C4-2B (cell line): Measurements from ENCODE around the gene SEMA3E.

ENCODE experiments used
- ZFX ChIP-seq: fragments of 450-650 bp; IDR thresholded peaks from 2 replicates; pipeline ENCODE4 v1.6.1; 2017
- TF ChIP-seq, protein P1 (sequence below): fragments of 450-650 bp; conservative IDR thresholded peaks from 2 replicates; pipeline ENCODE4 v1.5.1; 2017; ENCODE audit warnings: mild to moderate bottlenecking

DNA sequence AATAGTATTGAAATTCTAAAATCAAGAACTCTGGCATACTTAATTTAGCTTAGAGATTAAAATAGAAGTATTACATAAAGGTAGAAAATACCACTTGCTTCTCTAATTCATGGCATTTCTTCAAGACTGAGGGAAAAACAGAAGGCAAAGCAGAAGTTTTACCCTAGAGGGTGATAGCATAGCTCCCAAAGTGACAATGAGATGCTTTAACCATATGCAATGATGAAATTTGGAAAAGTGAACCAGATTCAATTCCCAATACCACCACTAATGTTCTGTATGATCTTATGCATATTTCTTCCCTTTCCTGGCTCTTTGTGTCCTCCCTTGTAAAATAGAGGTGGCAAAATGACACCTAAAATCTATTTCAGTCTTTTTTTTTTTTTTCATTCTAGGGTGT, 260.5 kb downstream of the SEMA3E start:
- TF ChIP-seq, protein P1, sequence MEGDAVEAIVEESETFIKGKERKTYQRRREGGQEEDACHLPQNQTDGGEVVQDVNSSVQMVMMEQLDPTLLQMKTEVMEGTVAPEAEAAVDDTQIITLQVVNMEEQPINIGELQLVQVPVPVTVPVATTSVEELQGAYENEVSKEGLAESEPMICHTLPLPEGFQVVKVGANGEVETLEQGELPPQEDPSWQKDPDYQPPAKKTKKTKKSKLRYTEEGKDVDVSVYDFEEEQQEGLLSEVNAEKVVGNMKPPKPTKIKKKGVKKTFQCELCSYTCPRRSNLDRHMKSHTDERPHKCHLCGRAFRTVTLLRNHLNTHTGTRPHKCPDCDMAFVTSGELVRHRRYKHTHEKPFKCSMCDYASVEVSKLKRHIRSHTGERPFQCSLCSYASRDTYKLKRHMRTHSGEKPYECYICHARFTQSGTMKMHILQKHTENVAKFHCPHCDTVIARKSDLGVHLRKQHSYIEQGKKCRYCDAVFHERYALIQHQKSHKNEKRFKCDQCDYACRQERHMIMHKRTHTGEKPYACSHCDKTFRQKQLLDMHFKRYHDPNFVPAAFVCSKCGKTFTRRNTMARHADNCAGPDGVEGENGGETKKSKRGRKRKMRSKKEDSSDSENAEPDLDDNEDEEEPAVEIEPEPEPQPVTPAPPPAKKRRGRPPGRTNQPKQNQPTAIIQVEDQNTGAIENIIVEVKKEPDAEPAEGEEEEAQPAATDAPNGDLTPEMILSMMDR = no peak
- no peak for TF ChIP-seq ZFX
